Transverse colon (tissue), 4 donors: ENCODE results near the gene FSTL5. TPM values are rescaled to one million over a fixed set of nuclear protein-coding genes. Genes with fewer than 3 reads are reported as not detected.

Experiments used
- DNase-seq: peaks from one replicate; pipeline ENCODE4 v3.0.0-alpha.2; 2019
- H3K27ac ChIP-seq, 4 donors: fragments of 200-600 bp; sonication (generic); 2 replicates each; pipeline ENCODE4 v1.5.1; 2016 to 2018; ENCODE audit warnings: inconsistent platforms in 4 of 4
- H3K27me3 ChIP-seq: fragments of 200-600 bp; sonication (generic); 2 replicates; pipeline ENCODE4 v1.5.1; 2017; ENCODE audit warnings: inconsistent platforms
- H3K36me3 ChIP-seq, 4 donors: fragments of 200-600 bp; sonication (generic); 2 replicates each; pipeline ENCODE4 v1.5.1; 2017 to 2019; ENCODE audit warnings: inconsistent platforms in 4 of 4
- H3K4me1 ChIP-seq, 4 donors: fragments of 200-600 bp; sonication (generic); 2 replicates each; pipeline ENCODE4 v1.5.1; 2017 to 2020; ENCODE audit warnings: inconsistent platforms in 4 of 4
- H3K4me3 ChIP-seq, 4 donors: fragments of 200-600 bp; sonication (generic); 1 replicate in 1 of 4; 2 replicates in 3 of 4; pipeline versions ENCODE4 v1.5.1 to v1.6.1; 2017 to 2019; ENCODE audit warnings: inconsistent platforms in 4 of 4
- H3K9me3 ChIP-seq, 2 donors: fragments of 200-600 bp; sonication (generic); 2 replicates each; pipeline ENCODE4 v1.5.1; 2017 to 2019; ENCODE audit warnings: inconsistent platforms in 2 of 2
- EP300 ChIP-seq: sonication (generic); formaldehyde crosslinking; IDR thresholded peaks from one replicate; pipeline ENCODE4 v1.6.1; 2017; ENCODE audit warnings: antibody characterized with exemption, low read depth
- POLR2A ChIP-seq: fragments of 450-650 bp; IDR thresholded peaks from one replicate; pipeline ENCODE4 v1.6.1; 2016; ENCODE audit warnings: antibody characterized with exemption, mild to moderate bottlenecking, moderate library complexity
- POLR2AphosphoS5 ChIP-seq, 3 donors: sonication (generic); formaldehyde crosslinking; IDR thresholded peaks; one replicate each; pipeline ENCODE4 v1.6.1; 2016; ENCODE audit warnings: antibody characterized with exemption in 3 of 3
- WGBS, 2 donors: methylation state at CpG; one replicate each; pipeline ENCODE4 v1.1.5; 2018; ENCODE audit warnings: low coverage in 1 of 2; 5-methylcytosine and 5-hydroxymethylcytosine counted together
- in situ Hi-C, 4 donors: fragments of 200-750 bp; cut with MboI; loops; one replicate each; pipeline versions ENCODE4 v1.15.0 to v1.15.1; 2017; ENCODE audit warnings: low sequenced_read_pairs in 3 of 4, low pct_ligation_motif_present in 1 of 4, low pct_unique_long_range_greater_than_20kb in 1 of 4
- intact Hi-C: fragments of 100-400 bp; cut with DNase I; formaldehyde crosslinking; loops from one replicate; pipeline ENCODE4 v1.15.1; 2023; ENCODE audit warnings: low total_unique reads
- total RNA-seq, 4 donors: library from RNA; depleted of rRNA; stranded (reverse); fragments of >200 nt; gene quantifications; one replicate each; pipeline ENCODE4 v1.1.0, GENCODE V29; 2016
- TF ChIP-seq, protein P1 (sequence below), 5 experiments: fragments of 200-600 bp in 3 of 5; fragments of 450-650 bp in 2 of 5; sonication (generic) in 3 of 5; IDR thresholded peaks; 1 replicate in 2 of 5; 2 replicates in 3 of 5; pipeline ENCODE4 v1.5.1; 2016 to 2017; ENCODE audit warnings: antibody characterized with exemption in 5 of 5, inconsistent platforms in 3 of 5, mild to moderate bottlenecking in 2 of 5, moderate library complexity in 1 of 5

Gene FSTL5
- total RNA-seq, 4 donors from 2014 or later, result 0.14 to 0.16 TPM; not detected in 2

DNA sequence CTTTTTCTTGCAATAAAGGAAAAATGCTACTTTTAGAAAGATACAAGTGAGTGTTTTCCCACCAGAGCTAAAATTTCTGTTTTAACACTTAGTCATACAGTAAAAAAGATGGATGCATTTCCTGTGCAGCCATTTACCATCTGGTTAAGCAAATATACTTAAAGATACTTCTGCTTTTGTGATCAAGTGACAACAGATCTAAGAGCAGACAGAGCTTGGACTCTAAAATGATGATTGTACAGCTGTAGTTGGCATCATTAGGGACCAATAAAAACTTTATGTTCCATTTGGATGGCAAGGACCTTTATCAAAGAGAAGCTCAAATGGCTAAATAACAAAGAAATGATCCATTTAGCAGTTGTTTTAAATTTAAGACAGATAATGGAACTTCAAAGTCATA is 270.8 kb downstream of the FSTL5 start:
- DNase-seq, result no peak
- TF ChIP-seq EP300, result no peak
- TF ChIP-seq POLR2AphosphoS5 (IDR thresholded peaks at IDR 0.05), result no peak
- TF ChIP-seq, protein P1, sequence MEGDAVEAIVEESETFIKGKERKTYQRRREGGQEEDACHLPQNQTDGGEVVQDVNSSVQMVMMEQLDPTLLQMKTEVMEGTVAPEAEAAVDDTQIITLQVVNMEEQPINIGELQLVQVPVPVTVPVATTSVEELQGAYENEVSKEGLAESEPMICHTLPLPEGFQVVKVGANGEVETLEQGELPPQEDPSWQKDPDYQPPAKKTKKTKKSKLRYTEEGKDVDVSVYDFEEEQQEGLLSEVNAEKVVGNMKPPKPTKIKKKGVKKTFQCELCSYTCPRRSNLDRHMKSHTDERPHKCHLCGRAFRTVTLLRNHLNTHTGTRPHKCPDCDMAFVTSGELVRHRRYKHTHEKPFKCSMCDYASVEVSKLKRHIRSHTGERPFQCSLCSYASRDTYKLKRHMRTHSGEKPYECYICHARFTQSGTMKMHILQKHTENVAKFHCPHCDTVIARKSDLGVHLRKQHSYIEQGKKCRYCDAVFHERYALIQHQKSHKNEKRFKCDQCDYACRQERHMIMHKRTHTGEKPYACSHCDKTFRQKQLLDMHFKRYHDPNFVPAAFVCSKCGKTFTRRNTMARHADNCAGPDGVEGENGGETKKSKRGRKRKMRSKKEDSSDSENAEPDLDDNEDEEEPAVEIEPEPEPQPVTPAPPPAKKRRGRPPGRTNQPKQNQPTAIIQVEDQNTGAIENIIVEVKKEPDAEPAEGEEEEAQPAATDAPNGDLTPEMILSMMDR (IDR thresholded peaks at IDR 0.05), result no peak
- no peak for TF ChIP-seq POLR2A
- in situ Hi-C loops, result no loop called here
- Histone ChIP-seq H3K36me3 (no peaks in the 10 kb centered on the region), H3K27ac (no peak overlapping the region), H3K9me3 (no peaks in the 10 kb centered on the region), H3K27me3 (no peaks in the 10 kb centered on the region), H3K4me3 (no peak overlapping the region), H3K4me1 (no peaks in the 10 kb centered on the region)
- intact Hi-C loops, result no loop called here

DNA sequence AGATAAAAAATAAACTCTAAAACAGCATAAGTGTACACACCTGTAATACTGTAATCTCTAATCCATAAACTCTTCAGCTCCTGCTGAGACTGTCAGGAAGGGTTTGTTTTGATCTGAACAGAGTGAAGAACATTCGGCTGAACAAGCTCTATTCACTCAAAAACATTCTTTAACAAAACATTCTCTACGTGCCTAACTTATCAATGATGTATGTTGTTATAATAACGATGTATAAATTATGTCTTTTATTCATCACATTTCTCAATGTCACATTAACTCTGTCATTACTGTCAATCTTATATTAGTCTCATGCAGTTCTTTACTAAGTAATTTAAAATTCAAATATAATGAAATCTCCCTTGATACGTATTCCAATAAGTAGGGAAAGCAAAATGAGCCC is 280.6 kb downstream of the FSTL5 start:
- intact Hi-C loops (no loop called here), in situ Hi-C loops (no loop called here)
- Histone ChIP-seq H3K27ac (no peak overlapping the region), H3K4me1 (no peaks in the 10 kb centered on the region), H3K36me3 (no peaks in the 10 kb centered on the region), H3K9me3 (no peaks in the 10 kb centered on the region), H3K4me3 (no peak overlapping the region), H3K27me3 (no peaks in the 10 kb centered on the region)
- DNase-seq, result no peak
- 47 to 49% methylated on average over 4 of the region's 4 CpGs for WGBS, 2 donors
- TF ChIP-seq POLR2AphosphoS5 (IDR thresholded peaks at IDR 0.05) (no peak), POLR2A (no peak), EP300 (no peak)
- TF ChIP-seq, protein P1 (IDR thresholded peaks at IDR 0.05), result no peak

DNA sequence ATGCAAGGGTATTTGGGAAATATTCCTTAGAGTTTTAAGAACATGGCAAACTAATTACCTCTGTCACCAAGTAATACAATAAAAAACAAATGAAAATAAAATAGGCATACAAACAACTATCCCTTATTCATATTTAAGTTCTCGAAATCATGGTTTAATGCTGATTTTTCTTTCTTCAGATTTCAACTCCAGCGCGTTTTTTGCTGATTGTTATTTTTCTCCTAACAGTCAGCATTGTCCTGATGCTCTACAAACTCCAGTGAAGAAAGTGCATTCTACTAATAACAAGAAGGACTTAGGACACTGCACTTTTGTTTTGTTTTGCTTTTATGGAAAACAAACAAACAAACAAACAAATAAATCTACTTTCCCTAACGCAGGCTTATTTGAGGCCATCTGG is 282.4 kb downstream of the FSTL5 start:
- H3K4me3 ChIP-seq, result no peak overlapping the region
- TF ChIP-seq POLR2A (no peak), POLR2AphosphoS5 (IDR thresholded peaks at IDR 0.05) (no peak), EP300 (no peak)
- TF ChIP-seq, protein P1 (IDR thresholded peaks at IDR 0.05), result no peak
- in situ Hi-C loops, result no loop called here
- intact Hi-C loops, result no loop called here
- H3K27me3 ChIP-seq, result no peaks in the 10 kb centered on the region
- H3K4me1 ChIP-seq, result no peaks in the 10 kb centered on the region
- H3K27ac ChIP-seq, result no peak overlapping the region
- no peaks in the 10 kb centered on the region for H3K36me3 ChIP-seq
- H3K9me3 ChIP-seq, result no peaks in the 10 kb centered on the region
- no peak for DNase-seq
- 69 to 76% methylated on average over 4 of the region's 4 CpGs for WGBS, 2 donors

DNA sequence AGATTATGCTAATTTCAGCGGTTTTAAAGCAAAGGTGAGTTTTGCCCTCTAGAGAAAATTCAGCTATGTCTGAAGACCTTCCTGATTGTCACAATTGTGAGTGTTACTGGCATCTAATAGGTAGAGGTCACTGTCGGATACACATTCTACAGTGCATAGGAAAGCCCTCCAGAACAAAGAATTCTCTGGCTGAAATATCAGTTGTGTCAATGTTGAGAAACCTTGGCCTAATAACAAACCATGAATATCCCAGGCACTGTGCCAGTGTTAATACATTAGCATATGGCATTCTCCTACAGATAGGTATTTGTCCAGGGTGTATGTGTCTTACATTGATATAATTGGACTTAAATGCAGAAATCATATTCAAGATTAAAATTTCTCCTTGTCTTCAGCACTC is 294.3 kb downstream of the FSTL5 start:
- 84 to 100% methylated on average over 1 to 2 of the region's 2 CpGs for WGBS, 2 donors
- in situ Hi-C loops, result no loop called here
- TF ChIP-seq, protein P1 (IDR thresholded peaks at IDR 0.05), result no peak
- TF ChIP-seq EP300 (no peak), POLR2AphosphoS5 (IDR thresholded peaks at IDR 0.05) (no peak), POLR2A (no peak)

More for the DNA sequence above, 294.3 kb downstream of the FSTL5 start:
- DNase-seq, result no peak
- Histone ChIP-seq H3K9me3 (no peaks in the 10 kb centered on the region), H3K27me3 (no peaks in the 10 kb centered on the region), H3K4me1 (no peaks in the 10 kb centered on the region), H3K4me3 (no peak overlapping the region), H3K36me3 (no peaks in the 10 kb centered on the region), H3K27ac (no peak overlapping the region)
- intact Hi-C loops, result no loop called here
